GM18870 (cell line): ENCODE results near the gene TM4SF18.
A peak's percentile ranks its signal among the peaks of the same experiment; 100 is the strongest.

Experiments
- ATAC-seq: cut with Tn5 transposase; IDR thresholded peaks from one replicate; pipeline ENCODE4 v1.9.1; 2021; ENCODE audit warnings: moderate library complexity; ENCODE audit not compliant: unreplicated experiment

TM4SF18 gene

GRCh38 chr3:149330609-149331331 lies 2.7 kb downstream of the TM4SF18 start:
- ATAC-seq: no peak

- no peak for ATAC-seq
These were observed 6.3 kb downstream of the TM4SF18 start for GRCh38 chr3:149327156-149327555.

GRCh38 chr3:149325581-149325980 lies 7.9 kb downstream of the TM4SF18 start:
- ATAC-seq: no peak

GRCh38 chr3:149324332-149324731 lies 9.1 kb downstream of the TM4SF18 start:
- ATAC-seq: no peak

- ATAC-seq: no peak
These were observed 11.8 kb downstream of the TM4SF18 start for GRCh38 chr3:149321640-149322039.

GRCh38 chr3:149321136-149321535 lies 12.3 kb downstream of the TM4SF18 start:
- no peak for ATAC-seq

- ATAC-seq: no peak
These were observed 13.7 kb downstream of the TM4SF18 start for GRCh38 chr3:149319750-149320149.

- ATAC-seq: no peak
These were observed 16.4 kb downstream of the TM4SF18 start for GRCh38 chr3:149317072-149317471.

- no peak for ATAC-seq
These were observed 17.0 kb downstream of the TM4SF18 start for GRCh38 chr3:149316437-149316836.

- ATAC-seq: no peak
These were observed 17.7 kb downstream of the TM4SF18 start for GRCh38 chr3:149315694-149316093.

- ATAC-seq: no peak
These were observed 18.4 kb downstream of the TM4SF18 start for GRCh38 chr3:149314807-149315578.

- no peak for ATAC-seq
These were observed 19.9 kb downstream of the TM4SF18 start for GRCh38 chr3:149313542-149313941.

GRCh38 chr3:149310796-149311534 lies 22.5 kb downstream of the TM4SF18 start:
- ATAC-seq: no peak

- ATAC-seq: no peak
These were observed 26.0 kb downstream of the TM4SF18 start for GRCh38 chr3:149307435-149307783.

GRCh38 chr3:149306751-149307434 lies 26.5 kb downstream of the TM4SF18 start:
- ATAC-seq: no peak

GRCh38 chr3:149305376-149305775 lies 28.1 kb downstream of the TM4SF18 start:
- no peak for ATAC-seq

GRCh38 chr3:149299938-149300801 lies 33.3 kb downstream of the TM4SF18 start:
- peak; percentile 87 for ATAC-seq

- ATAC-seq: no peak
These were observed 36.5 kb downstream of the TM4SF18 start for GRCh38 chr3:149296972-149297371.

- ATAC-seq: no peak
These were observed 40.8 kb downstream of the TM4SF18 start for GRCh38 chr3:149292666-149293065.

GRCh38 chr3:149291178-149291577 lies 42.3 kb downstream of the TM4SF18 start:
- ATAC-seq: no peak
